ENCODE measurements around the gene SMC3.
"Not testable (repeated sequence)": the region's sequence is repeated elsewhere in the genome, so short reads cannot be mapped to it uniquely, and the experiment has no call there.

The SMC3 gene

DNA sequence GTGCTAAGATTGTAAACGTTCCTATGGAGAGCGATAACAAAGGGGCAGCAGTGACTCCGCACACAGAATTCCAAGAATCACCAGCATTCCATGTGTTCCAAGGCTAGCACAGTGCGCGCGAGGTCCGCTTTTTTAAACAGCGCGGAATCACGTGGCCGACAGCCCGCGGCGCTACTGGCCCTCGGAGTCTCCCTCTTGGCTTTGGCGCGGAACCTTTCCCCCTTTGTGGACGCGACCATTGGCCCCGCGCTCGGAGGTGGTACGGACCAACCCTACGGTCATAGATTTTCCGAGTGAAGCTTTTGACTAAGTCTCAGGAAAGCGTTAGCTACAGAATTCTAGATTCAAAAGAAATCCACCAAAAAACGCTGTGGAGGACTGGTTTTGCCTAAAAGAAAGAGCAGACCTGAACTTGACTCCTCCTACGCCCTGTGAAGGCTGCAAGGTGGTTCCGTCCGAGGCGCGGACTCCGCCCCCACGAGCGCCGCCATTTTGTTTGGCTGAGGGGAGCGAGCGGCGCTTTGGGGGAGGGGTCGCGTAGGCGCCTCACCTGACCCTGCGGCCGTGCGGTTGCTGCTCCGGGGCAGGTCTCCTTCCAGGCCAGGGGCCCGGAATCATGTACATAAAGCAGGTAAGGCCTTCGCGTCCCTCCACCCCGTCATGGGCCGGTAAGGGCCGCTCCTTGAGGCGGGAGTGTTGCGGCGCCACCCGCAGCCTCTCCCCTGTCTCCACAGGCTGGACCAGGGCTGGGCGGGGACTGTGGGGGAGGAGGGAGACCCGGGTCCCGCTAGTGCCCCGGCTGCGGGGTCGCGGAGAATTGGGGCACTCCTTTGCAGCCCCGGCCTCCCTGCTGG, at the start of gene SMC3:
Gene SMC3 (plus strand): TSS at position 495 of the 854 bp plus-strand sequence. CDS start 122 bp downstream, at position 617.
- peak; percentile 99 for DNase-seq

DNA sequence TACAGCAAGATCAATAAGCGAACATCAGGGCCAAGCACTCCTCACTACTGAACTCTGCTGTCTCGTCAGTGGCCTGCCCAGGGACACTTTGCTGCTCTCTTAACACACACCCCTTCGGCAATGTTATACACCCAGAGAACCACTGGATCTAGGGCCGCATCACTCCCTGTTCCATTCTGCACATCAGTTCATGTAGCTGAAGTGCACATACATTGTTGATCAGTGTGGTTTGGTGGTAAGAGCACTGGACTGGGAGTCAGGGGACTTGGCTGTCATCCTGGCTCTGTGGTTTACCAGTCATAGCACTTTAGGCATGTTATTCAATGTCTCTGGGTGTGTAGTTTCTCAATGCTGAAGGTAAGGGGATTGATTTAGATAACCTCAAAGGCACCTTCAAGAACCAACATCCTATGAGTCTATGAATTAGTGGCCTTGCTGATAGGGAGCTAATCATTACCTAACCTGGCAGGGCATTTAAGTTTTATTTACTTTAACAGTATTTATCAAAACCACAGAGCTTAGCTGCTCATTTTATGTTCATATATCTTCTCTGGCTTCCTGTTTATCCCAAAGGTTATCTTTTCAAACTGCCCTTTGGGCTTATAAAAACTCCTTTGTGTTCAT, 45.0 kb upstream of the SMC3 start:
- DNase-seq, result peak; percentile 64

DNA sequence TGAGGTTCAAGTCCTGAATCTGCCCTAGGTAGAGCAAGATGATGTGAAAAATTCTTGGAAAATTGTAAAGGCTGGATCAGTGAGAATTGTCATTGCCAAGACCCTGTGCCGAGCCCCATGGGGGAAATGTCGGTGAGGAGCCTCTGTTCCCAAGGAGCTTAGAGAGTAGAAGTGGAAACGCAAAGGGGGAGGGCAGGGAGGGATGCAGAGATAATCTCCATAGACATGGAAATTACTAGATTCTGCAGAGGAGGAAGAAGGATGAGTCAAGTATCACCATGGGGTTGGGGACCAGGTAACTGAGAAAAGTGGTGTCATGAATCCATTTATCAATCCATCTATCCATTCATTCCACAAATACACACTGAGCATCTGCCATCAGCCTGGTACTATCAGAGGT, 43.8 kb upstream of the SMC3 start:
- DNase-seq, result no peak

DNA sequence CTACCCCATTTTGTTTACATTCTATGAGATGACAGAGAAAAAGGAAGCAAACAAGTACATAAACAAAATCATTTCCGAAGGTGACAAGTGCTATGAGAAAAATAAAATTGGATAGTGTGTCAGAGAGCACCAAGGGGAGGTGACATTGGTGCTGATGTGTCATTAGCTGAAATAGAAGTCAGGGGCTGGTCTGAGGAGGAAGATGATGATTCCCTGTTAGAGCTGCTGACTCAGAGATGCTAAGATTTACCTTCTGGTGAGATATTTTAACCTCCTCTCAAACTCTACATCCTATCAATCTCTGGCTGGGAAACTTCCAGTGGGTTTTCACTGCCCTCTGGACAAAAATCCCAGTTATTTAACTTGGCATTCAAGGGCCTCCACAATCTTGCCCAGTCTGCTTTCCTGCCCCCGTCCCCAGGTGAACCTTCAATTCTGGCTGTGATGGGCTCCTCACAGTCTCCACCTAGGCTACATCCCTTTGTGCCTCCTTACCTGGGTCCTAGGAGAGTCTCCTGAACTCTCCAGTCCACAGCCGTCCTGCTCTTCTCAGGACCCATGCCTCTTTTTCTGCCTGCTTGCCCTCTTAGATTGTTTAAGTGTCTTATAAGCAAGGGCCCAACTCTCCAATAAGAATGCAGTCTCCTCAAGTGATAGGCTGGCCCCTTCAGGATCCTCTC, 43.2 kb upstream of the SMC3 start:
- DNase-seq, result no peak

GRCh38 chr10:110524859-110525232, 42.6 kb upstream of the SMC3 start:
- no peak for DNase-seq

DNA sequence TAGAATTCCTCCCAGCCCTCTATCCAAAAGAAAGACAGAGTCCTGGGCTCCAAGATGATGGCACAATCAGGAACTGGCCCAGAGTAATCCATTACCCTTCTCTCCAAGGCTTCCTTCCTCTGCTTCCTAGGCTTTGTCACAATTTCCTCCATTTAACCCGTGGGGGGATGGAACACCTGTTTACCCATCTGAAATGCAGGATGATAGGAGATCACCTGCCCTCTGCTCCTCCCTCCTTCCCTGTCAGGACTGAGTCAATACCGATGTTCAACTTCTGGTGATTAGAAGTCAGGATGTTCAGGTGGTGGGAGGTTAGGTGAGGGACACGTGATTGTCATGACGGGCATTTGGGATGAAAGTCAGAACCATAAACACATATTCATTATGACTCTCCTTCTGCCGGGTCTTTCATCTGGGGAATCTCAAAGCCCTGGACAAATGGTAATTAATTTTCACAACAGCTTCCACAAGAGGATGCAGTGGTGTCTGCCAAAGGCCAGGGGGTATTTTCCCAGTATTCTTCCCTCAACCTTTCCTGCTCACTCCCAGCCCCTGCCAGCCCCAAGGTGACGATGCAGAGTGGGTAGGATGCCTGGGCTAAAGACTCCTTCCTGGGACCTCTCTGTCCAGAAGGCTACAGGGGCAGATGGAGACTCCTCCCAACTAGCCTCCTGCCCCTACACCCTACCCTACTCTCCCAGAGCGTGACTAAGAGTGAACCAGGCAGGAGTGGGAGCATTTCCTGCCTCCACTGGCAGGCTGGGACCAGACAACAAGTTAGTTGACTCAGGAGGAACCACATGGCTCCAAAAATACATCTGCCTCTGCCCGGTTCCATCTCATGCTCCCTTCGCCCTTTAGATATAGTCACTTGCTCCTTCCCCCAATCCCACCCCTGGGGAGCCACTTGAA, 41.9 kb upstream of the SMC3 start:
- DNase-seq, result peak; percentile 67

DNA sequence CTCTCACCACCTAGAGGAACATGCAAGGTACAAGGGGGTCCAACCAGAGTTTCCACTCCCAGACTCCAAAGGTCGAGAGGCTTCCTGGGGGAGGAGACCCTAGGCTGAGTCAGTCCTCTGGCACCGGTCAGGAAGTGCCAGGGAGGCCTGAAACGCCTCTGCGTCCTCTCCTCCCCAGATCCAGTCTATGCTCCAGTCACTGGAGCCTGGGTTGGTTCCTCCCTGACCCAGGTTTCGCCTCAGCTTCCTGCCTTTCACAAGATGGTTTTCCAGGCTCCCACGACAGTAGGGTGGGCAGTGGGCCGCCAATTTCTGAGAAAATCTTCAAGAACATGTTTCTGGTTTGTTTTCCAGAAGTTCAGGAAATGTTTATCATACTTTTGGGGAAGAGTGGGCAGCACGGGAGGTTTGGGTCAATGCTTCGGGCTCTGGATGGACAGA, 39.7 kb upstream of the SMC3 start:
- peak; percentile 46 for DNase-seq

DNA sequence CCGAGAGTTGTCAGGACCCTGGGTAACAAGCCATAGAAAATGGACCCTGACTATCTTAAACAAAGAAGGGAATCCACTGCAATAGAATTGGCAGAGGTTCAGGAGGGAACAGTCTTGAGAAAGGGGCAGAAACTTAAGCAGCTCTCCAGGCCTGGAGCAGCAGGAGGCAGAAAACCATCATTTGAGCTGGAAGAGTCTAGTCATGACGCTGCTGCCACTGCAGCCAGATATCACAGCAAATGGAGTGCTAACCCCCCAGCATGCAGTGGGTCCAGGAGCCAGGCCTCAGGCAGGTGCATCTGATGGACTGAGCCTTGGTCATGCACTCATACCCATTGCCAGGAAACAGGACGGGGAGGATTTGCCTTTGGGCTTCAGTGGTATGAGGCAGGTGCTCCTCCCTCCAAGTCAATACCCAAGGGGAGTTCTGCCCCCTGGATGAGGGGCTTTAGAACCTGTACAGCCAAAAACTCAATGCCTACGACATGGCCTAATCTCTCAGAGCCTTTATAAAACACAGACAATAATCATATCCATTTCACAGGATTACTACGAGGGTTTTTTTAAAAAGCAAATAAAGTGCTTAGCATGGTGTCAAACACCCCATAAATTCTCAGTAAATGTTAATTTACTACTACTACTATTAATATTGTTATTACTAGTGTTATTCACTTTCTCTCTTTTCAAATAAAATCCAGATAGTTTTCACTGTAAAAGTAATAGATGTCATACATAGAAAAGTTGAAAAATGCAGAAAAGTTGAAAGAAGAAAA, 39.1 kb upstream of the SMC3 start:
- peak; percentile 38 for DNase-seq

- peak; percentile 42 for DNase-seq
Measured at GRCh38 chr10:110528997-110529524, 38.4 kb upstream of the SMC3 start.

- DNase-seq, result no peak
Measured at GRCh38 chr10:110529596-110530011, 37.9 kb upstream of the SMC3 start.

DNA sequence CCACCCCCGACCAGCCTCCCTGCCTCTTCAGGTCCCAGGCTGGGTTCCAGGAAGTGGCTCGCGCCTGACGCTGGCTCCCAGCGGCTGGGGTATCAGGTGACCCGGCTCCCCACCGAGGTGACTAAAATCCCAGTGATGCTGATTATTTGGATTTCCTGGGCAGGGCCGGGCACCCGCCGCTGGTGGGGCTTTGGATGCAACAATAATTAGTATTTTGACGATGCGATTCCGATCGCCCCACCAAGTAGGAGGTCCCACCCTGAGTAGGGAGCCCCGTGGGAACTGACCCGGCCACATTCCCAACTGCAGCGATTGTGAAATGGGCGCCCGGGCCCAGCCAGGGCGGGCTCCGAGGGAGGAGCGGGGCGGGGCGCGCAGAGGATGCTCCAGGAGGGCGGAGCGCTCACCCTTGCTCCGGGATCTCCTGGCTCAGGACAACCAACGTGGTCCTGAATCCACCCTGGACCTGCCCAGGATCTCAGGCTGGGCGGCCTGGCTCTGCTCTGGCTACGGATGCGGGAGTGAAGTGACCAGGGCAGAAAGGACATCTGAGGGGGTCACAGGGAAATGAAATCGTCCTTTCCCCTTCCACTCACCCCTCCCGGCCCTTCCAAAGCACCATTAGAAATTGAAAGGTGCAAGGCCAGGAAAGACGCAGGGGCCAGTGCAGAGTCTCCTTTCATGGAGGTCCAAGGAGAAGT, 37.2 kb upstream of the SMC3 start:
- peak; percentile 67 for DNase-seq

DNA sequence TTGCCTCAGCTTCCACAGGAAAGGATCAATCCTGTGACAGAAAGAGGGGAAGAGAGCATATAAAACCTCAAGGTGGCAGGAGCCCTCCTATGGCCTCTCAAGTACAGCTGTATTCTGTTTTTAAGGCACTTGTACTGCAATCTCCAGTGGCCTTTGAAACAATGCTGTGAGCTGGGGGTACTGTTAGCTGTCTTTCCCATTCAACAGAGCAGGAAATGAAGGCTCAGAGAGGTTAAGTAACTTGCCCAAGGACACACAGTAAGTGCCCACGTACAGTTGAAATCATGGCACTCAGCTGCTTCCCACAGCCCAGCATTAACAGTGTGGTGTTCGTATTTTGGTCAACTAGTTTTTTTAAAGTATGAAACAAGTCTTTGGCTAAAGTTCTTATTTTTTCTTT, 35.8 kb upstream of the SMC3 start:
- DNase-seq, result no peak

DNA sequence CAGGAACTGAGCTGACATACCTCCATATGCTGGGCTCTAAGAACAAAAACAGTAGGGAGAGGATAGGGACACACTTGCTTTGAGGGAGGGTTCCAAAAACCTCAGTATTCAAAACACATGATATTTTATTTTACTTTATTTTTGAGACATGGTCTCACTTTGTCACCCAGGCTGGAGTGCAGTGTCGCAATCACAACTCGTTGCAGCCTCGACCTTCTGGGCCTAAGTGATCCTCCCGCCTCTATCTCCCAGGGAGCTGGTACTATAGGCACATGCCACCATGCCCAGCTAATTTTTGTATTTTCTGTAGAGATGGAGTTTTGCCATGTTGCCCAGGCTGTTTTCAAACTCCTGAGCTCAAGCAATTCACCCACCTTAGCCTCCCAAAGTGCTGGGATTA, 34.9 kb upstream of the SMC3 start:
- DNase-seq, result not testable (repeated sequence)

GRCh38 chr10:110533149-110533548, 34.3 kb upstream of the SMC3 start:
- DNase-seq, result no peak

DNA sequence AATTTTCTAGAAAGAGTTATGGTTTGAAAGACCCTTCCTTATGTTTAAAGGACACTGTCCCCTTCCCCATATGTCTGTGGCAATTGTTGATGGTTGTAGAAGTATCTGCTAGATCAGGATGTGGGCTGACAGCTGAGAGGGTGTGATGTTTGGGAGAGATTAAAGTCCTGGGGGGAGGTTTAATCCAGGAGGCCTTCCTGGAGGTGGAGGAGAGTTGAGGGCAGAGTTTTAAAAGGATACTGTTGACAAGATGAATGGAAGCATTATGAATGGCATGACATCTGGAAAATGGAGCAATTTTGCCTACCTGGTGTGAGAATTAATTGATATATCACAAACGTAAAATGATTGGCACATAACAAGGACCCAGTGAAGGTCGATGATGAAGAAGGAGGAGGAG, 32.9 kb upstream of the SMC3 start:
- DNase-seq, result no peak

- DNase-seq, result peak; percentile 84
Measured at GRCh38 chr10:110535958-110536891, 31.3 kb upstream of the SMC3 start.

DNA sequence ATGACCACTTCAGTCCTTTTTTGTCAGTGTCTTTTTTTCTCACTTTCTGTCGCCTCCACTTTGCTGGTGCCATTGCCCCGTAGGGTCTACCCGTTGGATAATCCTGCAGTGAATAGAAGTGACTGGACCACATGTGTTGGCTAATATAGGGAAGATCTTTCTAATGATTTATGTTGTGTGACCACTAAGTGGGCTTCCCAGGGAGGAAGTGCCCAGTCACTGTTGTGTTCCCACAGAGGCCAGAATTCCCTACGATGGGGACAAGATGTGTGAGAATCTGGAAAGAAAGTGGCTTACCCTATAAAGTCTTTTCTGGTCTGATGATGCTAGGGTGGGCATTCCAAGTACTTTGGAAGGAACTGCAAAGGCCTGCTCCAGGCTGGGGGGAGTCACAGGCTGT, 28.4 kb upstream of the SMC3 start:
- no peak for DNase-seq

DNA sequence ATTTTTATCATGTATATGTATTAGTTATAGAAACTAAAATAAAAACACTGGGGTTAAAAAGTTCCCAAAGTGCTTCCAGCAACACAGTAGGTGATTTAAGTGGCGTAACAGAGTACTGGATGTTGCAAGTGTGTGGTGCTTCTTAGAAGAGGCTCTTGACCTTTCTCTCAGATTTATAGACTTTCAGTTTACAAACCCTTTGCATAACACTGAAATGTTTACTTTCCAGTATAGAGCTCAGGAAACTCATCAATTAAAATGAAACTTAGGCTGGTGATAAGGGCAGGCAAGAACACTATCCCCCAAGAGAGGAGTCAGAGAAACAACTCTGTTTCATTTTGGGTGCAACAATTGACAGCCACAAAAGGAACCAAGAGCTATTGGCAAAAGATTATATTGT, 27.5 kb upstream of the SMC3 start:
- DNase-seq, result no peak

- DNase-seq, result no peak
Measured at GRCh38 chr10:110544958-110545537, 22.4 kb upstream of the SMC3 start.

Data from fibroblast of skin of right biceps (primary cell).